Stomach (tissue), 9 donors: ENCODE measurements around the gene MYL5. TPM values are rescaled to one million over a fixed set of nuclear protein-coding genes. Genes with fewer than 3 reads are reported as not detected.

ENCODE experiments used
- DNase-seq, 2 donors: peaks; one replicate each; pipeline versions ENCODE4 v3.0.0 to v3.0.0-alpha.2; 2013 to 2019
- H3K27ac ChIP-seq, 5 donors: fragments of 200-600 bp in 4 of 5; sonication (generic) in 4 of 5; one replicate each; pipeline ENCODE4 v1.5.1; 2013 to 2019; ENCODE audit warnings: mild to moderate bottlenecking in 1 of 5, moderate library complexity in 1 of 5
- H3K27me3 ChIP-seq, 3 donors: fragments of 200-600 bp; sonication (generic); one replicate each; pipeline ENCODE4 v1.5.1; 2017 to 2019; ENCODE audit warnings: mixed run types in 1 of 3
- H3K36me3 ChIP-seq, 4 donors: fragments of 200-600 bp; sonication (generic); 1 replicate in 3 of 4; 2 replicates in 1 of 4; pipeline ENCODE4 v1.5.1; 2016 to 2019
- H3K4me1 ChIP-seq, 4 donors: fragments of 200-600 bp; sonication (generic); one replicate each; pipeline ENCODE4 v1.5.1; 2016 to 2019
- H3K4me3 ChIP-seq, 4 donors: fragments of 200-600 bp; sonication (generic) in 3 of 4; one replicate each; pipeline ENCODE4 v1.5.1; 2016 to 2019; ENCODE audit warnings: mild to moderate bottlenecking in 1 of 4
- H3K9me3 ChIP-seq, 4 donors: fragments of 200-600 bp; sonication (generic); one replicate each; pipeline ENCODE4 v1.5.1; 2016 to 2019
- CTCF ChIP-seq, 7 experiments: fragments of 450-650 bp in 4 of 7; fragments of 200-600 bp in 3 of 7; sonication (generic) in 3 of 7; IDR thresholded peaks; one replicate each; pipeline ENCODE4 v1.5.1; 2016 to 2019; ENCODE audit warnings: antibody characterized with exemption in 7 of 7, control low read depth in 2 of 7, mild to moderate bottlenecking in 1 of 7
- EP300 ChIP-seq: sonication (generic); formaldehyde crosslinking; IDR thresholded peaks from one replicate; pipeline ENCODE4 v1.6.1; 2017; ENCODE audit warnings: antibody characterized with exemption
- POLR2A ChIP-seq, 4 donors: fragments of 450-650 bp; IDR thresholded peaks; one replicate each; pipeline ENCODE4 v1.6.1; 2016; ENCODE audit warnings: antibody characterized with exemption in 4 of 4, control low read depth in 2 of 4, mild to moderate bottlenecking in 1 of 4, moderate library complexity in 1 of 4
- POLR2AphosphoS5 ChIP-seq, 3 donors: sonication (generic); formaldehyde crosslinking; IDR thresholded peaks; one replicate each; pipeline ENCODE4 v1.6.1; 2016; ENCODE audit warnings: antibody characterized with exemption in 3 of 3
- WGBS, 5 donors: extraction: QIAGEN DNeasy Blood & Tissue Kit in 3 of 5; methylation state at CpG; one replicate each; pipeline versions ENCODE4 v1.1.5 to v1.1.7; 2013 to 2018; 5-methylcytosine and 5-hydroxymethylcytosine counted together
- intact Hi-C: fragments of 100-400 bp; cut with DNase I; formaldehyde crosslinking; loops from one replicate; pipeline ENCODE4 v1.15.1; 2023; ENCODE audit warnings: low total_unique reads
- polyA plus RNA-seq, 3 donors: library from polyadenylated mRNA; stranded (reverse); fragments of 200-250 nt; gene quantifications; one replicate each; pipeline ENCODE4 v1.2.3, GENCODE V29; 2013
- total RNA-seq, 5 donors: library from RNA; depleted of rRNA; stranded (reverse); fragments of >200 nt; gene quantifications; one replicate each; pipeline versions ENCODE4 v1.1.0 to v1.2.3, GENCODE V29; 2014 to 2016
- donor health status: healthy with polysubstance abuse.
- donor health status: Bipolar disorder and iron deficiency.
- donor health status: healthy.

MYL5 gene
- total and polyA plus RNA-seq, 8 donors = 7.0 to 148 (median 16.2) TPM

GRCh38 chr4:707929-708630 is 33.7 kb downstream of the MYL5 start:
- Histone ChIP-seq H3K27ac (peak overlapping the region in 1 of 5 donors; percentile 93), H3K36me3 (peaks cover 0 to 13% (median 3%) of the 10 kb centered on the region in 4 donors), H3K4me3 (peak overlapping the region in 3 of 4 donors; percentile 11 to 100 (median 69)), H3K4me1 (peaks cover 20 to 73% (median 45%) of the 10 kb centered on the region in 4 donors), H3K9me3 (no peaks in the 10 kb centered on the region), H3K27me3 (no peaks in the 10 kb centered on the region)
- TF ChIP-seq CTCF (IDR thresholded peaks at IDR 0.05) (no peak), EP300 (no peak), POLR2A (IDR thresholded peaks at IDR 0.05) (no peak), POLR2AphosphoS5 (IDR thresholded peaks at IDR 0.05) (no peak)
- intact Hi-C loops = no loop called here
- WGBS, 5 donors = 72 to 91% (median 89%) methylated on average over 8 to 11 of the region's 11 CpGs
- DNase-seq = no peak

GRCh38 chr4:708631-708933 is 34.2 kb downstream of the MYL5 start:
- Histone ChIP-seq H3K27ac (no peak overlapping the region), H3K27me3 (no peaks in the 10 kb centered on the region), H3K9me3 (no peaks in the 10 kb centered on the region), H3K4me1 (peaks cover 20 to 78% (median 45%) of the 10 kb centered on the region in 4 donors), H3K36me3 (peaks cover 0 to 14% (median 3%) of the 10 kb centered on the region in 4 donors), H3K4me3 (peak overlapping the region in 2 of 4 donors; percentile 11 to 69)
- TF ChIP-seq POLR2AphosphoS5 (IDR thresholded peaks at IDR 0.05) (no peak), CTCF (IDR thresholded peaks at IDR 0.05) (no peak), POLR2A (IDR thresholded peaks at IDR 0.05) (no peak), EP300 (no peak)
- WGBS, 5 donors = 79 to 89% (median 85%) methylated on average over 6 of the region's 6 CpGs
- intact Hi-C loops = no loop called here
- DNase-seq = no peak

GRCh38 chr4:709348-709747 is 35.0 kb downstream of the MYL5 start:
- Histone ChIP-seq H3K4me1 (peaks cover 20 to 77% (median 45%) of the 10 kb centered on the region in 4 donors), H3K27ac (no peak overlapping the region), H3K4me3 (no peak overlapping the region), H3K36me3 (peaks cover 0 to 22% (median 10%) of the 10 kb centered on the region in 4 donors), H3K9me3 (no peaks in the 10 kb centered on the region), H3K27me3 (no peaks in the 10 kb centered on the region)
- intact Hi-C loops = no loop called here
- 93 to 96% (median 94%) methylated on average over 6 of the region's 6 CpGs for WGBS, 5 donors
- no peak for DNase-seq
- TF ChIP-seq POLR2A (IDR thresholded peaks at IDR 0.05) (no peak), POLR2AphosphoS5 (IDR thresholded peaks at IDR 0.05) (no peak), EP300 (no peak), CTCF (IDR thresholded peaks at IDR 0.05) (no peak)

- Histone ChIP-seq H3K4me1 (peaks cover 20 to 76% (median 40%) of the 10 kb centered on the region in 4 donors), H3K27me3 (no peaks in the 10 kb centered on the region), H3K27ac (peak overlapping the region in 1 of 5 donors; percentile 8), H3K4me3 (no peak overlapping the region), H3K9me3 (no peaks in the 10 kb centered on the region), H3K36me3 (peaks cover 0 to 25% (median 12%) of the 10 kb centered on the region in 4 donors)
- TF ChIP-seq CTCF (IDR thresholded peaks at IDR 0.05) = no peak
- TF ChIP-seq POLR2A (IDR thresholded peaks at IDR 0.05) = no peak
- TF ChIP-seq POLR2AphosphoS5 (IDR thresholded peaks at IDR 0.05) = no peak
- TF ChIP-seq EP300 = no peak
- intact Hi-C loops = no loop called here
- 68 to 83% (median 73%) methylated on average over 9 of the region's 9 CpGs for WGBS, 5 donors
- DNase-seq = no peak
These were observed 35.8 kb downstream of the MYL5 start for GRCh38 chr4:710116-710515.
